Tibial nerve (tissue), 4 donors: ENCODE results near the gene OTUD5. TPM values are rescaled to one million over a fixed set of nuclear protein-coding genes. Genes with fewer than 3 reads are reported as not detected.

Source experiments
- DNase-seq, 2 donors: peaks; one replicate each; pipeline ENCODE4 v3.0.0-alpha.2; 2019; ENCODE audit warnings: low spot score in 2 of 2
- H3K27ac ChIP-seq, 4 donors: fragments of 200-600 bp; sonication (generic) in 3 of 4; one replicate each; pipeline ENCODE4 v1.5.1; 2017 to 2019; ENCODE audit warnings: mild to moderate bottlenecking in 1 of 4
- H3K27me3 ChIP-seq, 2 donors: fragments of 200-600 bp; sonication (generic) in 1 of 2; one replicate each; pipeline versions ENCODE4 v1.5.1 to v1.6.0; 2017 to 2019
- H3K36me3 ChIP-seq, 3 donors: fragments of 200-600 bp; sonication (generic); one replicate each; pipeline ENCODE4 v1.5.1; 2018 to 2019
- H3K4me1 ChIP-seq, 4 donors: fragments of 200-600 bp; sonication (generic) in 3 of 4; one replicate each; pipeline ENCODE4 v1.5.1; 2017 to 2019
- H3K4me3 ChIP-seq, 4 donors: fragments of 200-600 bp; sonication (generic) in 3 of 4; one replicate each; pipeline ENCODE4 v1.5.1; 2017 to 2019; ENCODE audit warnings: mild to moderate bottlenecking in 1 of 4, moderate library complexity in 1 of 4
- H3K9me3 ChIP-seq, 4 donors: fragments of 200-600 bp; sonication (generic) in 3 of 4; one replicate each; pipeline ENCODE4 v1.5.1; 2017 to 2019
- EP300 ChIP-seq, 2 donors: sonication (generic); formaldehyde crosslinking; IDR thresholded peaks; one replicate each; pipeline ENCODE4 v1.6.1; 2017; ENCODE audit warnings: antibody characterized with exemption in 2 of 2, mild to moderate bottlenecking in 1 of 2
- POLR2A ChIP-seq, 2 donors: fragments of 450-650 bp; IDR thresholded peaks; one replicate each; pipeline ENCODE4 v1.6.1; 2017; ENCODE audit warnings: antibody characterized with exemption in 2 of 2, mild to moderate bottlenecking in 2 of 2, moderate library complexity in 2 of 2
- WGBS, 2 donors: methylation state at CpG; one replicate each; pipeline ENCODE4 v1.1.5; 2018; 5-methylcytosine and 5-hydroxymethylcytosine counted together
- total RNA-seq, 4 donors: library from RNA; depleted of rRNA; stranded (reverse); fragments of >200 nt; gene quantifications; one replicate each; pipeline ENCODE4 v1.1.0, GENCODE V29; 2016
- TF ChIP-seq, protein P1 (sequence below), 5 experiments: fragments of 200-600 bp in 3 of 5; fragments of 450-650 bp in 2 of 5; sonication (generic) in 3 of 5; IDR thresholded peaks; one replicate each; pipeline ENCODE4 v1.5.1; 2016 to 2019; ENCODE audit warnings: antibody characterized with exemption in 5 of 5, mild to moderate bottlenecking in 3 of 5, moderate library complexity in 2 of 5

Gene OTUD5
- total RNA-seq, 4 donors from 2014 or later, result 39.8 to 79.2 (median 51.6) TPM

DNA sequence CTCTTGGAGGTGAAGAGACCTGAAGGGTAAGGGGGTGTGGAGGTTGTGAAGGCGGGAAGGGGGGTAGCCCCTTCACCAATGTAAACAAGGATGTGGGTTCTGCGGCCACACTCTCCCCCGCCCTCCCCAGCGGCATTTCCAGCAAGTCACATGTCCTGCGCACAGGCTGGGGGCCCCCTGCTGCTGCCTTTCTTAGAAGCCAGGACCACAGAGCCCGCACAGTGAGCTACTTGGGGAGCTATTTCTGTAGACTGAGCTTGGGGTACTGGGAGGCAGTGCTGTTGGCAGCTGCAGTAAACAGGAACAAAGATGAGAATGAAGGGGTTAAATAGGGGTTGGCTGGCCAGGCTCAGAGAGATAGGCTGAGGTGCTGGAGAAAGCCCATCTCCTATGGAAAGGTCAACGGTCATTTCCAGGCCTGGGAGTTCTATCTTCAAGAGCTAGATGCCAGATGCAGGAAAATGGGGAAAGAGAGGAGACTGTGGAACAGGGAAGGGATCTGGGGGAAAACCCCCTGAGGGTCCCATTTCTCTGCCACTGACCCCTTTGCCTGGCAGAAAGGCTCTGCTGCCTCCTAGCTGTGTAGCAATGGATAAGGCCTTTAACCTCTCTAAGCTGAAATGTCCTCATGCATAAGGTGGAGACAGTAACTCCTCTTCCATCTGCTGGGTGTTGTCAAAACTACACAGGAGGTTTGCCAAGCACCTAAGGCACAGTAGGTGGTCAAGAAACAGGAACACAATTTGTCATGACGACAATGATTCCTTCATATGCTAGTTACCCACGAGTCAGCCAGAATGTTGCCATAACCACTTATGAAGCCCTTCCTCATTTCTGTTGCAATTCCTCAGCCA lies 20.1 kb downstream of the OTUD5 start:
- 20 to 42% methylated on average over 2 to 9 of the region's 9 CpGs for WGBS, 2 donors
- peak in 1 of 2 donors; percentile 18 for DNase-seq
- peaks cover 0 to 31% (median 0%) of the 10 kb centered on the region in 3 donors for H3K36me3 ChIP-seq
- H3K4me1 ChIP-seq, result peaks cover 0 to 33% (median 6%) of the 10 kb centered on the region in 4 donors
- no peaks in the 10 kb centered on the region for H3K9me3 ChIP-seq
- H3K27me3 ChIP-seq, result no peaks in the 10 kb centered on the region
- no peak for TF ChIP-seq EP300 (IDR thresholded peaks at IDR 0.05)
- TF ChIP-seq, protein P1, sequence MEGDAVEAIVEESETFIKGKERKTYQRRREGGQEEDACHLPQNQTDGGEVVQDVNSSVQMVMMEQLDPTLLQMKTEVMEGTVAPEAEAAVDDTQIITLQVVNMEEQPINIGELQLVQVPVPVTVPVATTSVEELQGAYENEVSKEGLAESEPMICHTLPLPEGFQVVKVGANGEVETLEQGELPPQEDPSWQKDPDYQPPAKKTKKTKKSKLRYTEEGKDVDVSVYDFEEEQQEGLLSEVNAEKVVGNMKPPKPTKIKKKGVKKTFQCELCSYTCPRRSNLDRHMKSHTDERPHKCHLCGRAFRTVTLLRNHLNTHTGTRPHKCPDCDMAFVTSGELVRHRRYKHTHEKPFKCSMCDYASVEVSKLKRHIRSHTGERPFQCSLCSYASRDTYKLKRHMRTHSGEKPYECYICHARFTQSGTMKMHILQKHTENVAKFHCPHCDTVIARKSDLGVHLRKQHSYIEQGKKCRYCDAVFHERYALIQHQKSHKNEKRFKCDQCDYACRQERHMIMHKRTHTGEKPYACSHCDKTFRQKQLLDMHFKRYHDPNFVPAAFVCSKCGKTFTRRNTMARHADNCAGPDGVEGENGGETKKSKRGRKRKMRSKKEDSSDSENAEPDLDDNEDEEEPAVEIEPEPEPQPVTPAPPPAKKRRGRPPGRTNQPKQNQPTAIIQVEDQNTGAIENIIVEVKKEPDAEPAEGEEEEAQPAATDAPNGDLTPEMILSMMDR (IDR thresholded peaks at IDR 0.05), result no peak
- no peak for TF ChIP-seq POLR2A (IDR thresholded peaks at IDR 0.05)
- H3K27ac ChIP-seq, result peak overlapping the region in 2 of 4 donors; percentile 37 to 62
- H3K4me3 ChIP-seq, result no peak overlapping the region

DNA sequence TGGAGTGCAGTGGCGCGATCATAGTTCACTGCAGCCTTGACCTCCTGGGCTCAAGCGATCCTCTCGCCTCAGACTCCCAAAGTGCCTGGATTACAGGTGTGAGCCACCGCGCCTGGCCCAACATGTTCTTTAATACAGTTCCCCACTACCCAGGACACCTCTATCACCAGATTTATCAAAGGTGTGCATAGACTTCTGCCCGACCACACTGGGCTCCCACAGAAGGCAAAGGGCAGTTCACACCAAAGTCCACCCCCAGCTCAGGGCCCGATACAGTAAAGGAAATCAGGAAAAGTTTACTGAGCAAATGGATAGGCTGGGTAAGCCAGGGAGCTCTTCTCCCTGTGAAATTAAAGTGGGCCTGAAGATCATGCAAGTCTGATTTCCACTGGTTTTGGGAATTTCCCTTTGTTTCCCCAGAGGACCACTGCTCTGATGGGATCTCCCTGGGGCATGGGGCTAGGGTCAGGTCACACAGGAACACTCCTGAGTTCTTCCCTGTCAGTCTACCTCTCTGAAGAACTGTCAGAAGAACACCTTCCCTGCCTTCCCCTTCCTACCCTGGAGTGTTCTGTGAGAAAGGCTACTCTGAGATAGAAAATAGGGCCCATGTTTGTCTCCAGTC lies 20.9 kb downstream of the OTUD5 start:
- DNase-seq, result no peak
- H3K27me3 ChIP-seq, result no peaks in the 10 kb centered on the region
- TF ChIP-seq, protein P1 (IDR thresholded peaks at IDR 0.05), result no peak
- no peak for TF ChIP-seq POLR2A (IDR thresholded peaks at IDR 0.05)
- TF ChIP-seq EP300 (IDR thresholded peaks at IDR 0.05), result no peak
- H3K4me3 ChIP-seq, result no peak overlapping the region
- peak overlapping the region in 2 of 4 donors; percentile 37 to 62 for H3K27ac ChIP-seq
- peaks cover 0 to 33% (median 0%) of the 10 kb centered on the region in 3 donors for H3K36me3 ChIP-seq
- H3K9me3 ChIP-seq, result no peaks in the 10 kb centered on the region
- peaks cover 0 to 28% (median 6%) of the 10 kb centered on the region in 4 donors for H3K4me1 ChIP-seq
- WGBS, 2 donors, result 86 to 87% methylated on average over 4 to 8 of the region's 8 CpGs

DNA sequence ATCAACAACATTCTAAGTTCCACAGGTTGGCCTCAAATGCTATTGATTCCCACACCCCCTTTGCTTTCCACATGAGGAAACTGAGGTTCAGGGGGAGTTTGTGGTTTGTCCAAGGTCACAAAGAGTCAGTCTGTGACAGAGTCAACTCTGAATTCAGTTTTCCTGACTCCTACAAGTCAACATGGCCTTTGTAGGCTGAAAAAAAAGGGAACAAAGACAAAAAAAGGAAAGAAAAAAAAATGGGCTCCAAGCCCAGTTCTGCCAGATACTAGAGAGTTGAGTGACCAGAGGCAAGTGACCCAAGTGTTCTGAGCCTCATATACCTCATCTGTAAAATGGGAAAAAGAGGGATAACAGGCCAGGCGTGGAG lies 22.1 kb downstream of the OTUD5 start:
- 60 to 95% methylated on average over 1 of the region's 1 CpG for WGBS, 2 donors
- H3K4me3 ChIP-seq, result no peak overlapping the region
- DNase-seq, result no peak
- TF ChIP-seq, protein P1 (IDR thresholded peaks at IDR 0.05), result no peak
- no peaks in the 10 kb centered on the region for H3K27me3 ChIP-seq
- no peak overlapping the region for H3K27ac ChIP-seq
- peaks cover 0 to 20% (median 2%) of the 10 kb centered on the region in 4 donors for H3K4me1 ChIP-seq
- H3K9me3 ChIP-seq, result no peaks in the 10 kb centered on the region
- H3K36me3 ChIP-seq, result peaks cover 0 to 36% (median 0%) of the 10 kb centered on the region in 3 donors

DNA sequence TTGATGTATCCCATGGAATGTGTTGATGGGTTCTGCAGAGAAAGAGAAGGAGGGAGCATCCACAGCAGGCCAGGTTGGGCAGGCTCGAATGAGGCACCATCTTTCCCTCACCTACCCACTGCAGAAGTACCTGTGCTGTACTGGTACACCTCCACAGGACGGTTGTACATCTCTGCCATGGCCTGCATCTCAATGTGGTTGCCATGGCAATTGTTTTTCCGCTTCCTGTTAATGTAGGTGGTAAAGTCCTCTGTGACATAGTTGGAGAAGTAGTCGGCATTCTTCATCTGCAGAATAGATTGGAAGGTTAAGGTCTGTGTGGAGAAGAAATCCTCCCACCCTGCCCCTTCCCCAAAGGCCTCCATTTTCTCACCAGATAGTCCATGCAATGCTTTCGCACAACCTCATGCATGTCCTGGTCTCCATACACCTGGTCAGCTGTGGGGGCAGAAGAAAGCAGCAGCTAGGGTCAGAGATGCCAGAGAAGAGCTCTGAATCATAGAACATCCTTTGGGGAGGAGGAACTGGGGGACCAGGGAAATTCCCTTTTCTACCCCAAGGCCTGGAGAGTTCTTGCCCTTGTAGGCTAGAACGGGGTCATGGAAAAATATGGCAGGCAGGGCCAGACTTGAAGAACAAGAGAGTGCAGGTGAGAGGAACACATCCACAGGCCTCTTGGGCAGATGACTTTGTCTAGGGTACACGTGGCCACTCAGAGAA lies 22.7 kb downstream of the OTUD5 start:
- DNase-seq, result no peak
- Histone ChIP-seq H3K36me3 (peaks cover 0 to 40% (median 0%) of the 10 kb centered on the region in 3 donors), H3K4me3 (no peak overlapping the region), H3K27me3 (no peaks in the 10 kb centered on the region), H3K4me1 (peaks cover 0 to 16% (median 0%) of the 10 kb centered on the region in 4 donors), H3K27ac (no peak overlapping the region), H3K9me3 (no peaks in the 10 kb centered on the region)
- WGBS, 2 donors, result 74 to 86% methylated on average over 5 to 7 of the region's 7 CpGs
- TF ChIP-seq EP300 (IDR thresholded peaks at IDR 0.05) (no peak), POLR2A (IDR thresholded peaks at IDR 0.05) (no peak)
- TF ChIP-seq, protein P1 (IDR thresholded peaks at IDR 0.05), result no peak
